Fibroblast of mammary gland (primary cell): ENCODE measurements around the gene TPRA1.

Source experiments
- DNase-seq: peaks from one replicate; pipeline ENCODE4 v3.0.0-alpha.2; 2010; ENCODE audit warnings: low read depth
- H3K4me3 ChIP-seq: 2 replicates; pipeline ENCODE4 v1.5.1; 2011; ENCODE audit warnings: low read depth, mild to moderate bottlenecking, low read length, moderate library complexity; ENCODE audit not compliant: control insufficient read depth
- TF ChIP-seq, protein P1 (sequence below): conservative IDR thresholded peaks from 2 replicates; pipeline ENCODE4 v1.5.1; 2011; ENCODE audit warnings: low read depth, low read length, inconsistent platforms; ENCODE audit not compliant: control insufficient read depth, insufficient read depth

TPRA1 gene

DNA sequence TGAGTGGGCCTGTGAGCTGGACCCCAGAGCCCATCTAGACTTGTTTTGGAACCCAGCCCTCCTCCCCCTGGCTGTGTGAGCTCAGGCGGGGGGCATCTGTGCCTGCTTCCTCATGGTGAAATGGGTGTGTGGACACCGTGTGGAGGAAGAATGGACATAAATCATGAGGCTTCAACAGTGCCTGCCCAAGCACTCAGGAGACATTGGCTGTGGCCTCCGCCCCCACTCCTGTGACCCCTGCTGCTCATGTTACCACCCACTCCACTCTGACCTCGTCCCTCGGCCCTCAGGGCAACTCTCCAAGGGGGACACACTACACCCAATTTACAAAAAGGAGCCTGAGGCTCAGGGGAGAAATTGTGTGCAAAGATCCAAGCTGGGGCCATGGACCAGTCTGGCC, 16.6 kb downstream of the TPRA1 start:
- no peak overlapping the region for H3K4me3 ChIP-seq
- no peak for DNase-seq
- TF ChIP-seq, protein P1, sequence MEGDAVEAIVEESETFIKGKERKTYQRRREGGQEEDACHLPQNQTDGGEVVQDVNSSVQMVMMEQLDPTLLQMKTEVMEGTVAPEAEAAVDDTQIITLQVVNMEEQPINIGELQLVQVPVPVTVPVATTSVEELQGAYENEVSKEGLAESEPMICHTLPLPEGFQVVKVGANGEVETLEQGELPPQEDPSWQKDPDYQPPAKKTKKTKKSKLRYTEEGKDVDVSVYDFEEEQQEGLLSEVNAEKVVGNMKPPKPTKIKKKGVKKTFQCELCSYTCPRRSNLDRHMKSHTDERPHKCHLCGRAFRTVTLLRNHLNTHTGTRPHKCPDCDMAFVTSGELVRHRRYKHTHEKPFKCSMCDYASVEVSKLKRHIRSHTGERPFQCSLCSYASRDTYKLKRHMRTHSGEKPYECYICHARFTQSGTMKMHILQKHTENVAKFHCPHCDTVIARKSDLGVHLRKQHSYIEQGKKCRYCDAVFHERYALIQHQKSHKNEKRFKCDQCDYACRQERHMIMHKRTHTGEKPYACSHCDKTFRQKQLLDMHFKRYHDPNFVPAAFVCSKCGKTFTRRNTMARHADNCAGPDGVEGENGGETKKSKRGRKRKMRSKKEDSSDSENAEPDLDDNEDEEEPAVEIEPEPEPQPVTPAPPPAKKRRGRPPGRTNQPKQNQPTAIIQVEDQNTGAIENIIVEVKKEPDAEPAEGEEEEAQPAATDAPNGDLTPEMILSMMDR, result no peak

DNA sequence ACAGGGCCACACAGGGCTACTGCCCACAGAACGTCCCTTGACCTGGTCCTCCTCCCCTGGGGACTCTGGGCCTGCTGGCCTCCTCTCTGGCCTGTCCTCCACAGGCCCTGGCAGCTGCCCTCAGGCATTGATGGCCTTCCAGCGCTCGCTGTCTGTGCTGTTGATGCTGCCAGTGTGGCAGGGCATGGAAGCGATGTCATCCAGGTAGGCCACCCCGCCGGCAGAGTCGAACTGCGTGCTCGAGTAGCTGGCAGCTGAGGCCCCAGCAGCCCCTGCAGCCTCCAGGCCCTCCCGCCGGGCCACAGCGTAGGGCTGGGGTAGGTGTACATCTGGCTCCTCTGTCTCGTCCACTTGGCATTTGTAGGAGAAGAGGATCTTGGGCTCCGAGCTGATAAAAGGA, 17.1 kb downstream of the TPRA1 start:
- TF ChIP-seq, protein P1, result no peak
- no peak for DNase-seq
- no peak overlapping the region for H3K4me3 ChIP-seq

DNA sequence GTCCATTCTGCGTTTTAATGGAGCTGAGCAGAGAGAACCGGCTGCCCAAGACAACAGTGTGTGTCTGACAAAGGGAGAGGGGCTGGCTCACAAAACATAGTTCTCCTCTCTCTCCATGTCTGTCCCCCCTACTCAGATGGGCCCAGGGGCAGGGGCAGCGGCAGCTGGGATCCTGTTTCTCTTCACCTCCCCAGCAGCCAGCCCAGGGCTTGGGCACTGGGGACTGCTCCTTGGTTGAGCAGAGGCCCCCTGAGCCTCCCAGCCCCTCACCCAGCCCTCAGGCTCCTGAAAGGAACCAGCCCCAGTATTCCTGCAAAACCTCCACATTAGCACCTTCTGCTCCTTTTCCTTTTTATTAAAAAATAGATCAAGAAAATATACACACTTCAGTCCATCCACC, 17.8 kb downstream of the TPRA1 start:
- TF ChIP-seq, protein P1, result no peak
- DNase-seq, result no peak
- no peak overlapping the region for H3K4me3 ChIP-seq

DNA sequence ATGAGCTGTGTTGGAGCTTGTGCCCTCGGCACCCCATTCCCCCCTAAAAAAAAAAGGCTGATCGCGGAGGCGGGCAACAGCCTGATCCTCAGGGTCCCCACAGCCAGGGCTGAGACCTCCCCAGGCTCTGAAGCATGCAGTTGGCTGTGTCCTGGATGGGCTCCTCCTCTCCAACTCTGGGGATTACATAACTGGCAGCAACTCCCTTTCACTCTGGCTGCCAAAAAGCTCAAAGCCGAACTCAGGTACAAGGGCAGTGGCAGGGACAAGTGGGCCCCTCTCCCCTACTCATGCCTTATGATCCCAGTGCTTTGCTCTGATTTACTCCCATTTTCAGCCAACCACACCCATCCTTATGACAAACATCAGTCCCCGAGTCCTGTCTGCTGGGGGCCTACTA, 18.3 kb downstream of the TPRA1 start:
- no peak for DNase-seq
- TF ChIP-seq, protein P1, result no peak
- H3K4me3 ChIP-seq, result no peak overlapping the region

DNA sequence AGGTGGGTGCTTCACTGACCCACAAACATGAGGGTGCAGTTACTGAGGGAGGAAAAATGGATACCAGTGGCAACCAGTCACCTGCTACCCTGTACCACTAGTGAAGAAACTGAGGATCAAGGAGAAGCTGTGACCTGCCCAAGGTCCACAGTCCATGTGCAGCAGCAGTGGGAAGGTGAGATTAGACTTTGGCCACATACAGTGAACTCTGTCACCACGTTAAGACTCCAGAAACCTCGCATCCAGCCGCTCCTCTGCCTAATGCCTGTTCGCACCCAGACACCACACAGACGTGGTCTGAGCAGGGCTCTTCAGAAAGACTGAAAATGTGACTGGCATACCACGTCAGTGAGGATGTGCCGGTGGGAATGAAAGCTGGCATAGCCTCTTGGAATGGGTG, 20.0 kb downstream of the TPRA1 start:
- TF ChIP-seq, protein P1, result no peak
- no peak for DNase-seq

DNA sequence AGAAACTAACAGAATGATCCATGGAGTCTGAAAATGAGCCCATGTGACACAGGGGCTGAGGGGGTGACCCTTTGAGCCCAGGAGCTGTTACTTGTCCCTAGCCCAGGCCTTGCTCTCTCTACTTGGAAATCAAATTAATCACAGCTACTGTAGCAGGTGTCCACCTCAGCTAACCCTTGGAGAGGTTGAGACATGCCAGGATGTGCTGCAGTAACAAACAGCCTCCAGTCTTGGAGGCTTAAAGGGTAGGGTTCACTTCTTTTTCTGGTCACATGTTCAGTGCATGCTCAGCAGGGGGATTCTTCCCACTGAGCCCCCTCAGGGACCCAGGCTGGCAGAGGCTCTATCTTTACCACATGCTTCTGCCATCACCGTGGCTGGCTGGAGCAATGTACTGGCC, 21.4 kb downstream of the TPRA1 start:
- no peak for DNase-seq
- no peak overlapping the region for H3K4me3 ChIP-seq
- TF ChIP-seq, protein P1, result no peak

More for the DNA sequence above, 20.0 kb downstream of the TPRA1 start:
- no peak overlapping the region for H3K4me3 ChIP-seq

DNA sequence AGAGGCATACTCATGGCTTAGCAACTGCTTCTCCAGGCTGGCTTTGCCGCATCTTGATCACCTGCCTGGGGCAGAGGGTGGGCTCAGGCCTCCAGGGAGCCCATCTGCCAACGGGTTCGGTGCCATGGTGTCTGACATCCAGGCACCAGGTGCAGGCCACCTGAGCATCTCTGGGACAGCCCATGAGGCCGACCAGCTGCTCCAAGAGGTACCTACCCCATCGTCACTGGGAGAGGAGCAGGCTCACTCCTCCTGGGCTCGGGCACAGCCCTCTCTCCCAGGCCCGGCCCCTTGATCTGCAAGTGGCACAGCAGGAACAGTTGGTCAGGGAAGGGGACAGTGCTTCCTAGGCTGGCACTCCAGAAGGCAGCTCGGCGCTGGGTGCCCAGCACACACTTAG, 21.9 kb downstream of the TPRA1 start:
- no peak for DNase-seq
- H3K4me3 ChIP-seq, result no peak overlapping the region
- TF ChIP-seq, protein P1, result no peak
